ENCODE data around the gene RBM47.
A peak's percentile ranks its signal among the peaks of the same experiment; 100 is the strongest.

The RBM47 gene

DNA sequence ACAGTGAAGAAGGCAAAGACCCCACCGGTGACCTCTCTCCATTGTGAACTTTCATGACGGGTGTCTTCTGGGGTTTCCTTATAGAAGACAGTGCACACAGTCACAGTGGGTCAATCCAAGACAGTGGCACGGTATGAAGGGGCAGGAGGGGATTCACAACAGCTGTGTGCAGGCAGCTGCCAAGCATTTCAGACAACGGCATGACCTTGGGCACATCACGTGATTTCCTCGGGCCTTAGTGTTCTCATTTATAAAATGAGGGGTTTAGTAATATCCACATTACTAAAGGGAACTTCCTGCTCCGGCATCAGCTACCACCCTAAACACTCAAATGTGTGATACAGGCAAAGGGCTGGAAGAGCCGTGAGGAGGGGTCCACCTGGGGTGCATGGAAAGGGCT is 42.9 kb downstream of the RBM47 start:
- Histone ChIP-seq H3K4me3 (ENCODE audit: low read depth in 1 of 2, low read length in 2 of 2) (no peak overlapping the region), H3K36me3 (ENCODE audit: control insufficient read depth in 1 of 2, insufficient read depth in 2 of 2, low read length in 2 of 2) (no peaks in the 10 kb centered on the region)

DNA sequence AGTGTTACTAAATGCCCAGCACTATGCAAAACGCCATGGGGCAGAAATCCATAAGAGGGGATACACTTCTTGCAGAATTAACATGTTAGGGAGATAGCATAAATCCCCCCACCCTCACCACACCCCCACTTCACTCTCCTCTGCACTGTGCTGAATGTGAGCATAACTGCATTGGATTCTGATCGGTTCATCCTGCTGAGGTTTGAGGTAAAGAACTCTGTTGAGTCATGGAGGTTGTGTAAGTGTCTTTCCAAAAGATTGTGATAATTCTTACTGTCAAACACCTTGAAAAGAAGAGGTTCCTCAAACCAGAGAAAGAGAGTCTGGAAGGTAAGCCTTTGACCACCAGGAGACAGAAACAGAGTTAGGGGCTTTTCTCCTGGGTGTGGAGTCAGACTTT is 43.6 kb downstream of the RBM47 start:
- Histone ChIP-seq H3K27ac (ENCODE audit: low read length) (no peak overlapping the region), H3K27me3 (ENCODE audit: low read depth, low read length) (no peaks in the 10 kb centered on the region), H3K9me3 (ENCODE audit: control insufficient read depth in 1 of 2, low read length in 2 of 2) (peaks cover 0 to 3% of the 10 kb centered on the region in 2 donors), H3K4me1 (ENCODE audit: control insufficient read depth in 1 of 2, insufficient read depth in 2 of 2, low read length in 2 of 2) (no peaks in the 10 kb centered on the region), H3K36me3 (ENCODE audit: control insufficient read depth in 1 of 2, insufficient read depth in 2 of 2, low read length in 2 of 2) (no peaks in the 10 kb centered on the region), H3K4me3 (ENCODE audit: low read depth in 1 of 2, low read length in 2 of 2) (no peak overlapping the region)

More for the DNA sequence above, 42.9 kb downstream of the RBM47 start:
- Histone ChIP-seq H3K27me3 (ENCODE audit: low read depth, low read length) (no peaks in the 10 kb centered on the region), H3K4me1 (ENCODE audit: control insufficient read depth in 1 of 2, insufficient read depth in 2 of 2, low read length in 2 of 2) (no peaks in the 10 kb centered on the region), H3K27ac (ENCODE audit: low read length) (peak overlapping the region; percentile 19), H3K9me3 (ENCODE audit: control insufficient read depth in 1 of 2, low read length in 2 of 2) (peaks cover 0 to 3% of the 10 kb centered on the region in 2 donors)

DNA sequence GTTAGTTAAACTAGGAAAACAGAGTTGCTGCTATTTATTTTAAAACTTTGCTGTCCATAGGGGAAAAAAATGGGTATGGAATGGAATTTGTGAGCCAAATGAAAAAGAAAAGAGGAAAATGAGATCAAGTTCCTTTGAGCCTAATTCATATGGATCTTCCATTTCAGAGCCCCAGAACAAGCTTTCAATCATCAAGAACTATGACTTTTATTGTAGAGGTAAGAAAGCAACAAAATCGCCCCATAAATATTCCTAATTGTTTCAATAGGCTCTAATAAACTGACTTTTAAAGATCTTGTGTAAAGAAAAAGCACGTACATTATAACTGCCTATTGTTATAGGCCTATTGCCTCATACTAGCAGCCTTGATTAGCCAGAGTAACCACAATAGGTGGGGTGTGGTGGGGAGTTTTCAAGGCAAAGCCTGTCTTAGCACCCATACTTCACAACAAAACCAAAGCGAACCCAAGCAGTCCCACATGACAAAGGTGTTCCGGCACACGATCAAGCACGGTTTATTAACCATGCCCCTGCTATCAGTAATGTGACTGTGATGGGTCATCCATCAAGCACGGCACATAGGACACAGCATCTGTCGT is 44.4 kb downstream of the RBM47 start:
- H3K27me3 ChIP-seq (ENCODE audit: low read depth, low read length): no peaks in the 10 kb centered on the region
- no peak overlapping the region for H3K4me3 ChIP-seq (ENCODE audit: low read depth in 1 of 2, low read length in 2 of 2)
- H3K27ac ChIP-seq (ENCODE audit: low read length): no peak overlapping the region

DNA sequence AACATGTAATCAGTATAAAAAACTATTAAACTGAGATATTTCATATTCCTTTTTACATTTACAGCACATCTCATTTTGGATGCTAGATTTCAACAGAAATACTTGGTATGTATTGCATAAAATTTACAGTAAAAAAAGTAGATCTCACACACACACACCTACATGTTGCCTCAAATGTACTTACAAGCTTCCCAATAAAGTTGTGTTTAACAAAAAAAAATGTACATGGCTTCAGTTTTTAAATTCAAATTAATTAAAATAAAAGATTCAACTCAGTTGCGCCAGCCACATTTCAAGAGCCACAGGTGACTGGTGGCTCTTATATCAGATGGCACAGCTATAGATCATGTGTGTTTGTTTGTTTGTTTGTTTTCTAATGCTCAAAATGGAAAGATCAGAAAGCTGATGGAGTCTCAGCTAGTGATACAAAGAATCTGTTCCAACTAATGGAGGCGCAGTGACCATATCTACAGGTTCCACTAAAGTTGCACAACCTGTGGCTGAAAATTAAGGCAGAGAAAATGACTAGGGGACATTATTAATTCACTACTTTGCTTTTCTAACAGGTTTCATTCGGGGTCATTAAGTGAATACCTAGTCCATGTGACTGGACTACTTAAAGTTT is 45.0 kb downstream of the RBM47 start:
- Histone ChIP-seq H3K27ac (ENCODE audit: low read length) (no peak overlapping the region), H3K9me3 (ENCODE audit: control insufficient read depth in 1 of 2, low read length in 2 of 2) (no peaks in the 10 kb centered on the region), H3K27me3 (ENCODE audit: low read depth, low read length) (no peaks in the 10 kb centered on the region), H3K4me1 (ENCODE audit: control insufficient read depth in 1 of 2, insufficient read depth in 2 of 2, low read length in 2 of 2) (no peaks in the 10 kb centered on the region), H3K4me3 (ENCODE audit: low read depth in 1 of 2, low read length in 2 of 2) (no peak overlapping the region), H3K36me3 (ENCODE audit: control insufficient read depth in 1 of 2, insufficient read depth in 2 of 2, low read length in 2 of 2) (no peaks in the 10 kb centered on the region)

More for the DNA sequence above, 44.4 kb downstream of the RBM47 start:
- Histone ChIP-seq H3K4me1 (ENCODE audit: control insufficient read depth in 1 of 2, insufficient read depth in 2 of 2, low read length in 2 of 2) (no peaks in the 10 kb centered on the region), H3K36me3 (ENCODE audit: control insufficient read depth in 1 of 2, insufficient read depth in 2 of 2, low read length in 2 of 2) (no peaks in the 10 kb centered on the region), H3K9me3 (ENCODE audit: control insufficient read depth in 1 of 2, low read length in 2 of 2) (no peaks in the 10 kb centered on the region)

DNA sequence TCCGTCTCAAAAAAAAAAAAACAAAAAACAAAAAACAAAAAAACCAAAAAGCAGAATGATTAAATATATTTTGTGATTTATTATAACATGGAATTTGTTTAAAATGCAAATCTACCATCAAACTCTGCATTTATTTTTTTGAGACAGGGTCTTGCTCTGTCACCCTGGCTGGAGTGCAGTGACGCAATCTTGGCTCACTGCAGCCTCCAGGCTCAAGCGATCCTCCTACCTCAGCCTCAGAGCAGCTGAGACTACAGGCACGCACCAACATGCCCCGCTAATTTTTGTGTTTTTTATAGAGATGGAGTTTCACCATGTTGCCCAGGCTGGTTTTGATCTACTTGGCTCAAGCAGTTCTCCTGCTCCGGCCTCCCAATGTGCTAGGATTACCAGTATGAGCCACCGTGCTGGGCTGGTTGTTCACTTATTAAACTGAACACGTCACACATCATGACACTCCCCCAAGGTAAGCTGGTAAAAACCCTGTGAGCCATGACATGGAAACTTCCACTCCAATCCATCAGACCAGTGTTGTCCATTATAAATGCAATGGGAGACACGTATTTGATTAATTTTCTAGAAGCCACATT is 45.7 kb downstream of the RBM47 start:
- Histone ChIP-seq H3K36me3 (ENCODE audit: control insufficient read depth in 1 of 2, insufficient read depth in 2 of 2, low read length in 2 of 2) (no peaks in the 10 kb centered on the region), H3K4me1 (ENCODE audit: control insufficient read depth in 1 of 2, insufficient read depth in 2 of 2, low read length in 2 of 2) (no peaks in the 10 kb centered on the region), H3K9me3 (ENCODE audit: control insufficient read depth in 1 of 2, low read length in 2 of 2) (no peaks in the 10 kb centered on the region), H3K27ac (ENCODE audit: low read length) (no peak overlapping the region), H3K27me3 (ENCODE audit: low read depth, low read length) (no peaks in the 10 kb centered on the region), H3K4me3 (ENCODE audit: low read depth in 1 of 2, low read length in 2 of 2) (no peak overlapping the region)

DNA sequence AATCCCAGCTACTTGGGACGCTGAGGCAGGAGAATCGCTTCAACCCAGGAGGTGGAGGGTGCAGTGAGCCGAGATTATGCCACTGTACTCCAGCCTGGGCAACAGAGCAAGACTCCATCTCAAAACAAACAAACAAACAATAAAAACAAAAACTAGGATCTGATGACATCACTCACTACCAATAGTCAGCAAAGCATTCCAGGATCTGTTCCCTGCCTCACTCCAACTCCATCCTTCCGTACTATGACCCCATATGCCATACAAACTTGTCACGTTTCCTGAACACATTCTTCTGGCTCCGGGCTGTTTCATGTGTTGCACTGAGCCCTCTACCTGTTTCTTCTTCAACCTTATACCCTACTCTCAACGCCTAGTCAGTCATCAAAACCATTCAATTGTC is 47.3 kb downstream of the RBM47 start:
- Histone ChIP-seq H3K4me1 (ENCODE audit: control insufficient read depth in 1 of 2, insufficient read depth in 2 of 2, low read length in 2 of 2) (peaks cover 0 to 4% of the 10 kb centered on the region in 2 donors), H3K9me3 (ENCODE audit: control insufficient read depth in 1 of 2, low read length in 2 of 2) (no peaks in the 10 kb centered on the region), H3K27ac (ENCODE audit: low read length) (no peak overlapping the region), H3K27me3 (ENCODE audit: low read depth, low read length) (no peaks in the 10 kb centered on the region), H3K36me3 (ENCODE audit: control insufficient read depth in 1 of 2, insufficient read depth in 2 of 2, low read length in 2 of 2) (no peaks in the 10 kb centered on the region), H3K4me3 (ENCODE audit: low read depth in 1 of 2, low read length in 2 of 2) (no peak overlapping the region)

DNA sequence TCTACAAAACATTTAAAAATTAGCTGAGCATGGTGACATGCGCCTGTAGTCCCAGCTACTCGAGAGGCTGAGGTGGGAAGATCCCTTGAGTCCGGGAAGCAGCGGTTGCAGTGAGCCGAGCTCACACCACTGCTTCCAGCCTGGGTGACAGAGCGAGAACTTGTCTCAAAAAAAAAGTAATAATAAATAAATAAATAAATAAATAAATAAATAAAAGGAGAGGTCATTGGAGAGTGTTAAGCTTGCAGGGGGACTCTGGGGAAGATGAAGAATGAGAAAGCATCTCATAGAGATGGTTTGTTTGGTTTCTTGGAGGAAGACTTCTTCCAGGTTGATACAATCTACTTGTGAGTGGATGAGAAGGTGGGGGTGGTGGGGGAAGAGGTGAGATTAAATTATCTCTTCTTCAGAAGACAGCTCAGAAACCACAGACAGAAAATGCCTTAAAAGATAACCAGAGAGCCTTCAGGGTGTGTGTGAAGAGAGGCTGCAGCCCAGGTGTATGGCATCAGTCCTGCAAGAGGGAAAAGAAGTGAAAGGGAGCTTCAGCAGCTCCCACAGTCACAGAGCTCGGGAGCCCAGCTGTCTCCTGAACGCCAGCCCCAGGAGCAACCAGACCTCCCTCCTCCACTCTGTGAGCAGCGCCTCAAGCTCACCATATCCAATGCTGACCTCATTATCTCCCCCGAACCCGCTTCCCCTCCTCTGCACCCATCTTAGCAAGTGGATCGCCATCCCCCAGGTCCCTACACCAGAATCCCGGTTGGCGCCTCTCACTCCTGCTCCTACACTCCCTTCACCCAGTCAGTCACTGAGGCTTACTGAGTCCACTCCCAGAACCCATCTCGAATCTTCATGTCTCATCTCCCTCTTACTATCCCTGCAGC is 48.2 kb downstream of the RBM47 start:
- Histone ChIP-seq H3K36me3 (ENCODE audit: control insufficient read depth in 1 of 2, insufficient read depth in 2 of 2, low read length in 2 of 2) (no peaks in the 10 kb centered on the region), H3K9me3 (ENCODE audit: control insufficient read depth in 1 of 2, low read length in 2 of 2) (no peaks in the 10 kb centered on the region), H3K27ac (ENCODE audit: low read length) (no peak overlapping the region), H3K4me3 (ENCODE audit: low read depth in 1 of 2, low read length in 2 of 2) (no peak overlapping the region), H3K4me1 (ENCODE audit: control insufficient read depth in 1 of 2, insufficient read depth in 2 of 2, low read length in 2 of 2) (peaks cover 0 to 9% of the 10 kb centered on the region in 2 donors), H3K27me3 (ENCODE audit: low read depth, low read length) (no peaks in the 10 kb centered on the region)

DNA sequence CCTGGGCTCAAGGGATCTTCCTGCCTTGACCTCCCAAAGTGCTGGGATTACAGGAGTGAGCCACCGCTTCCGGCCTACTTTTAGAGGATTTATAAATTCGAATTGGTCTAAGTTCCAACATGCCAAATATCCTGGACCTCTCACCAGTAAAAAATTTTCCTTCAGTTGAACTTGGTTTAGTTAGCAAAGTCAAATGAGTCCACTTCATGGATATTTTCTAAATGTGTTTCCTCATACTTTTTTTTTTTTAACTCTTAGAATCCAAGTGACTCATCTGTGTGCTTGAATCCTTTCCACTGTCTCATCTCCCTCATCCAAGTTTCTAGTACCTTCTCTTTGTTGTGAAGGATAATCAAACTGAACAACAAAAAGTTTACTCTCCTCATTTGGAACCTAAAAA is 49.7 kb downstream of the RBM47 start:
- Histone ChIP-seq H3K4me1 (ENCODE audit: control insufficient read depth in 1 of 2, insufficient read depth in 2 of 2, low read length in 2 of 2) (peaks cover 0 to 12% of the 10 kb centered on the region in 2 donors), H3K27me3 (ENCODE audit: low read depth, low read length) (no peaks in the 10 kb centered on the region), H3K36me3 (ENCODE audit: control insufficient read depth in 1 of 2, insufficient read depth in 2 of 2, low read length in 2 of 2) (no peaks in the 10 kb centered on the region), H3K27ac (ENCODE audit: low read length) (no peak overlapping the region), H3K4me3 (ENCODE audit: low read depth in 1 of 2, low read length in 2 of 2) (no peak overlapping the region), H3K9me3 (ENCODE audit: control insufficient read depth in 1 of 2, low read length in 2 of 2) (no peaks in the 10 kb centered on the region)

DNA sequence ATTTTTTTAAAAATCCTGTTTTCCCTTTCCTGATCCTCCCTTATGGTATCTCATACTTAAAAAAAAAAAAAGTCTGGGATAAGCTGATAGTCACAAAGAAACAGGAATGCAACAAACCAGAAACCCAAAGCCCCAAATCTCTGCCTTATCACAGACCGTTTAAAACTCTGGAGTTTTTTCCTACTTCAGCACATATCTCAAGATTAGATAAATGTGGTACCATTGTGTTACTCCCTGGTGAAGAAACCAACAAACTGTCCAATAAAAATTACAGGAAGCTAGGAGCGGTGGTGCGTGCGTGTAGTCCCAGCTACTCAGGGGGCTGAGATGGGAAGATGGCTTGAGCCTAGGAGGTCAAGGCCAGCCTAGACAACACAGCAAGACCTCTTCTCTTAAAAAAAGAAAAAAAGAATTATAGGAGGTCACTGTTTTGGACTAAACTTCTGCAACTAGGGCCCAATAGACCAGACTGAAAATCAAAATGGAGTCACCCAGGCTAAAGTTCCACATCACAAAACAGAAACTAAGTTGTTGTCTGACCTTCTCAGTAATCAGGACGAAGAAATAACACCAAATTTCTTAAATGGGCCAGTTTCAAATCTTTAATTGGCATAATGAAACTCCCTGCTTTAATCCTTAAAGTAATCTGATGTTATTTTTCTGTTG is 51.9 kb downstream of the RBM47 start:
- H3K36me3 ChIP-seq (ENCODE audit: control insufficient read depth in 1 of 2, insufficient read depth in 2 of 2, low read length in 2 of 2): no peaks in the 10 kb centered on the region
- peaks cover 0 to 12% of the 10 kb centered on the region in 2 donors for H3K4me1 ChIP-seq (ENCODE audit: control insufficient read depth in 1 of 2, insufficient read depth in 2 of 2, low read length in 2 of 2)
- H3K4me3 ChIP-seq (ENCODE audit: low read depth in 1 of 2, low read length in 2 of 2): peak overlapping the region in 1 of 2 donors; percentile 55
- H3K9me3 ChIP-seq (ENCODE audit: control insufficient read depth in 1 of 2, low read length in 2 of 2): no peaks in the 10 kb centered on the region
- H3K27me3 ChIP-seq (ENCODE audit: low read depth, low read length): no peaks in the 10 kb centered on the region
- peak overlapping the region; percentile 88 for H3K27ac ChIP-seq (ENCODE audit: low read length)

DNA sequence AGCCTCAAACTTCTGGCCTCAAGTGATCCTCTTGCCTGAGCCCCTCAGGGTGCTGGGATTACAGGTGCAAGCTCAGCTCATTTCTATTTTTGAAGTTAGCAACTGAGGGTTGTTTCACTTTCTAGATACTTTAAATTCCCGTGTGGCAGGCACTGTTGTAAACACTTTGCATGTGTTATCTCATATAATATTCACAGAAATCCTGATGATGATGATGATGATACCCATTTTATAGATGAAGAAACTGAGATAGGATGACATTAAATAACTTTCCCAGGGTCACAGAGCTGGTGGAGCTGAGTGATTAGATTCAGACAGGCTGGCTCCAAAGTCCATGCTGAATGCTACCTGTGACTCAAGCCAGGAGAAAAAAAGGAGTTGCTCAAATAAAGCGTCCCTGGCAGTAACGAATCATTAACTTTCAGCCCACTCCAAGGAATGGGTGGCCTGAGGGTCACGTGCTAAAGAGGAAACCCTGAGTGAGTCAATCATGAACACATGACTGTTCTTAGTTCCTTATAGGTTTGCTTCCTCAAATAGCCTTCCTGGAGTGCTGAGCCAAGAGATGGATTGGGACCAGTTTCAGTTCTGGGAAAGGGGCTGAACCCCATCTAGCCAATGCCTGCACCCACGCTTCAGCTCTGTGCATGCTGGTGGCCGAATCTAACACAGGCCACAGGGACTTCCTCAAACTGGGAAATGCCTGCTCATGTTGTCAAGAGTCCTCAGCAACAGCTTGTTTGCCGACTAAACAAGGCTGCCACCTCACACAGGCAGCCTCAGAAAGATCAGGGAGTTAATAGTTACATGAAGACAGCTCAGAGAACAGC is 52.8 kb downstream of the RBM47 start:
- peak overlapping the region in 1 of 2 donors; percentile 55 for H3K4me3 ChIP-seq (ENCODE audit: low read depth in 1 of 2, low read length in 2 of 2)
- no peaks in the 10 kb centered on the region for H3K27me3 ChIP-seq (ENCODE audit: low read depth, low read length)
- no peaks in the 10 kb centered on the region for H3K36me3 ChIP-seq (ENCODE audit: control insufficient read depth in 1 of 2, insufficient read depth in 2 of 2, low read length in 2 of 2)
- no peaks in the 10 kb centered on the region for H3K9me3 ChIP-seq (ENCODE audit: control insufficient read depth in 1 of 2, low read length in 2 of 2)
- peak overlapping the region; percentile 88 for H3K27ac ChIP-seq (ENCODE audit: low read length)
- peaks cover 0 to 12% of the 10 kb centered on the region in 2 donors for H3K4me1 ChIP-seq (ENCODE audit: control insufficient read depth in 1 of 2, insufficient read depth in 2 of 2, low read length in 2 of 2)

Measured in muscle layer of duodenum (tissue), 2 donors.